Epithelial cell of prostate (primary cell): ENCODE results near the gene TXNDC16.
A peak's percentile ranks its signal among the peaks of the same experiment; 100 is the strongest.

Experiments
- DNase-seq: peaks from one replicate; pipeline ENCODE4 v3.0.0-alpha.2; 2011; ENCODE audit warnings: low read depth, low spot score
- H3K27ac ChIP-seq: fragments of 450-650 bp; 2 replicates; pipeline ENCODE4 v1.5.1; 2017; ENCODE audit warnings: mild to moderate bottlenecking

Gene TXNDC16

DNA sequence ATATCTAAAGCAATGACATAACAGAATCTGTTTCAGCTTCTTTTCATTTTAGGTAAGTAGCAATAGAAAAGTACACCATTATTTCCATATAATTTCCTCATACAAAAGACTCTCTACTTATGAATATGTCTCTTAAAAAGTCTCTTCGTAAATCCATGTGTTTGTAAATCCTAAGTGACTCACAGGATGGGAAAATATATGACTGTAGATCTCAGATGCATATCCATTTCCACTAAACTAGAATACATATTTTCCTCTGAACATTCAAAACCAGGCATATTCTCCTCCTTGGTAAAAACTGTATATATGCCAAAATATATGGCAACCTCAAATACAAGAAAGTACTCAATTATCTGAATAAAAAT is 93.6 kb downstream of the TXNDC16 start:
- DNase-seq, result no peak

DNA sequence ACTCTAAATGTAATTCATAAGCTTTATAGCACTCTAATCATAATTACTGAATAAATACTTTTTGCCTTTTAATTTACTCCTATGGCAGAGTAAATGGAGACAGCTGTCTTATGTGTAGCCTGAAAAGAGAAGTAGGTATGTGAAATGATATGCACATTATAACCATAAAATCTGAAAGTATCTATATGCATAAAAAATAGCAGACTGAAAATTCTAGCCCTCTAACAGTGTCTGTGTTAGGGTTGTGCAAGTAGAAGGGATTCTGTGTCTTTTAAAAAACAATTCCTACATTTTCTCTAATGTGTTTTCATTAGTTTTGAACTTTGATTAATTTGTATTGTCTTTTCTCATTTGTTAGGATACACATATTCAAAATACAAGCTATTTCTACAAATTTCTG is 94.9 kb downstream of the TXNDC16 start:
- peak overlapping the region; percentile 61 for H3K27ac ChIP-seq
- DNase-seq, result no peak

More for the DNA sequence above, 93.6 kb downstream of the TXNDC16 start:
- peak overlapping the region; percentile 61 for H3K27ac ChIP-seq

DNA sequence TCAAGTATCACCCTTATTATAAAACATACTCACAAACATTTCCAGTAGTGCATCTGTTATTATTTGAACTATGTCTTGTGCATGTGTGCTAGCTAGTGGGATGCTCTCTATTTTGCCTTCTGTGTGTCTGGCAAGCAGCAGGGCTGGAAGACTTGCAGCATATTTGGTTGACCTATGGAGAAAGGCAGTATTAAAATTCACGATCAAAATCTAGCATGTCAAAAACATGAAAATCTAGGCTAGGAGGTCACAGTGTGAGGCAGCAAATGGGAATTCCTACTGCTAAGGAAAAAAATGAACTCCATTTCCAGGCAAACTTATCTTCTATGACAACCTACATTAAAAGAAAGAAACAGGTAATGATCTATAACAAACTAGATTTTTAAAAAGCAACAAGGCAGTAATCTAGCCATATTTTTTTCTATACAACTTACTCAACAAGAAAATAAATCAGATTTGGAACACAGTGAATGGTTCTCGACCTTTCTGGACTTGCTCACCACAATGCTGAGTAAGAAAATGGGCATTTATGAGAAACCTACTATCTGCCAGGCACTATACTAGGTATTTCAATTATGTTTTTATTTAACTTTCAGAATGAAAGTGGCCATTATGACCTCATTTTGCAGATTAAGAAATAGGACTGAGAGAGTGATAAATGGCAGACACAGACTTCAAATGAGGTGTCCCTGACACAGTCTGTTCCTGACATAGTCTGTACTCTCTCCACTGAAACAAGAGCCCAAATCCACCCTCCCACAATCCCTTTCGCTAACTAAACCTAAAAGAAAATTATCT is 96.8 kb downstream of the TXNDC16 start:
- peak overlapping the region; percentile 8 for H3K27ac ChIP-seq
- DNase-seq, result no peak

- no peak overlapping the region for H3K27ac ChIP-seq
- no peak for DNase-seq
Observed at GRCh38 chr14:52447236-52447635, 105.1 kb downstream of the TXNDC16 start.

DNA sequence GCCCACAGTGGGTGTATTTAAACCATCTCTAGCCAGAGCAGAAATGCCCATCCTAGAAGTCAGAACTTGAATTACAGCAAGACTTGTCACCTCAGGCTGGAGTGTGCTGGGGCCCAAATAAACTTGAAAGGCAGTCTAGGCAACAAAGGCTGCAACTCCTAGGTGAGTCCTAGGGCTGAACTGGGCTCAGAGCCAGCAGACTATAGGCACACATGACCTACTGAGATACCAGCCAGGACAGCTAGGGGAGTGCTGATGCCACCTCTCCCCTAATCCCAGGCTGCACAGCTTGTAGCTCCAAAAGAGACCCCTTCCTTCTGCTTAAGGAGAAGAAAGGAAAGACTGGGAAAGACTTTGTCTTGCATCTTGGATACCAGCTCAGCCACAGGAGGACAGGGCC is 106.0 kb downstream of the TXNDC16 start:
- no peak overlapping the region for H3K27ac ChIP-seq
- no peak for DNase-seq

GRCh38 chr14:52443506-52443905 is 108.8 kb downstream of the TXNDC16 start:
- H3K27ac ChIP-seq, result no peak overlapping the region
- DNase-seq, result no peak

DNA sequence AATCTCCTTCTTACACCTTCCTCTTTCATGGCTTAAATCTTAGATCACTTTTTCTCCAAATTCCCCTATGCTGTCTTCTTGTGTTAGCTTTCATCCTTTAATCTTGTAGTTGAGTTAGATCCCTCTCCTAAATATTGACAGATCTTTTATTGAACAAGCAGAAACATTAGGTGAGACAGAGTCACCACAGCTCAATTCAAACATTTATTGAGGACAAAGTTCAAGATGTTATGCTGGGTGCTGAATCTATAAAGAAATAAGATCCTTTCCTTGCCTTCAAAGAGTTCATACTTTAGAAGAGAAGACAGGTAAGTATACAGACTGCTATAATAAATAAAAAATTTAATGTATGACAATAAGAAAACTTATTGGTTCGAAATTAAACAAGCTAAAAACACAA is 109.7 kb downstream of the TXNDC16 start:
- no peak for DNase-seq

DNA sequence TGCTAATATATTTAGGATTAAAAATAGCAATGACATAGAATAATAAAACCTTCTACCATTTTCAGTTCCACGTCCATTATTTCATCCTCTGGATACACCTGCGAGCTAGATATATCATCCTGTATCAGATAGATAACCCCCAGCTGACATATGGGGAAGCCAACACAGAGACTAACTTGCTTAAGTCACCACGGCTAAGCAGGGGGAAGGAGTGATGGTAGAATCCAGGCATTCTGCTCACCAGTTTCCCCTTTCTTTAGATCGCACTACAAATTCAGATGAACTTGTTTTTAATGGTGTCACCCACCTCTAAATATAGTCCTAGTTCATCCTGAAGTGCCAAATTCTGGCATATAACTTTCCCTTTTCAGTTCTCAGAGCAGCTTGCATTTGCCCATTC is 110.1 kb downstream of the TXNDC16 start:
- no peak for DNase-seq
- H3K27ac ChIP-seq, result no peak overlapping the region

More for the DNA sequence above, 109.7 kb downstream of the TXNDC16 start:
- H3K27ac ChIP-seq, result no peak overlapping the region

GRCh38 chr14:52439476-52439875 is 112.8 kb downstream of the TXNDC16 start:
- H3K27ac ChIP-seq, result no peak overlapping the region
- no peak for DNase-seq

DNA sequence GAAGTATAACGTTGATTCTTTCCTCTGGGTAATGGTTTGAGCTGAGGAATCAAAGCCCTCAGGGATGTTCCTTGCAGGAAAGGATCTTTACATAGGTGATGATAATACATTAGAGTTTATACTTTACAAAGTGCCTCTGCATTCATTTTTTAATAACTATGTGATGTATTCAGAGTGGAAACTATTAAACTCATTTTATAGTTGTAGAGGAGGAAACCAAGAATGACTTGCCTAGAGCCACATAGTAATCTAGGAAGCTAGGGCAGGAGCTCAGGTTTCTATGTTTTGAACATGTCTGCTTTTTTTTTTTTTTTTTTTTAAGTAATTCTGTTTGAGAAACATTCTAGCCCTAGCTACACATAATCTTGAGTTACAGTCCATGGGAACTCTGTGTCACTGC is 117.3 kb downstream of the TXNDC16 start:
- DNase-seq, result no peak
- no peak overlapping the region for H3K27ac ChIP-seq

GRCh38 chr14:52430474-52430873 is 121.8 kb downstream of the TXNDC16 start:
- DNase-seq, result no peak
- no peak overlapping the region for H3K27ac ChIP-seq

DNA sequence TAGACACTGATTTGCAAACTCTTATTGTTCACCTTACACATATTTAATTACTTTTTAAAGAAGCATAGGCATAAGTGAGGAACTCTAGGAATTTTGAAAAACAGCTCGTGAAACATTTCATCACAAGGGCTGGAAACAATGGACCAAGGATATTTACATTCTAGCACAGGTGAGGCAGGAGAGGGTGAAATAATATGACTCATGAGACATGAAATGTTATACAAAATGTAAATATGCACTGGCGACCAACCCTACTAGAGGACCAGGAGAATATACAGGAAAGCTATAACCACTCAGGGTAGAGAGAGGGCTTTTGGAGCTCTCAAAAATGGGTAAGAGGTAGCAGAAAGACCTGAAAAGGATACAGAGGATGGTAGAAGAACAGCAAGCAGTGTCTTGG is 122.9 kb downstream of the TXNDC16 start:
- no peak overlapping the region for H3K27ac ChIP-seq
- DNase-seq, result no peak

DNA sequence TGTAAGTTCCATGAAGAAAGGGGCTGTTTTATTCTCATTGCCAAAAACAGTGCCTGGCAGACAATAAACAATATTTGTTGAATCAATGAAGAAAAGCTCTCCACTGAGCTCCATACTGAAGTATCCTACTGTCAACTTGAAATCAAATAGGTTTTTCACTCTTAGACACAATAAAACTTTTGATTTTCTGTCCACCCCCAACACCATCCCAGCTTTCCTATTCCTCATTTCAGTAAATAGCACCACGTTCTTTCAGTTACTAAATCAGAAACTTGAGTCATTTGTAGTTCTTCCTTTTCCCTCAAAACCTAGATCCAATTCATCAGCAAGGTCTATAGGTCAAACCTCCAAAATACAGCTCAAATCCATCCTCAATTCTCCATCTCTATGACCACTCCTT is 124.8 kb downstream of the TXNDC16 start:
- H3K27ac ChIP-seq, result no peak overlapping the region
- no peak for DNase-seq

GRCh38 chr14:52422650-52423356 is 129.5 kb downstream of the TXNDC16 start:
- DNase-seq, result no peak
- H3K27ac ChIP-seq, result no peak overlapping the region

DNA sequence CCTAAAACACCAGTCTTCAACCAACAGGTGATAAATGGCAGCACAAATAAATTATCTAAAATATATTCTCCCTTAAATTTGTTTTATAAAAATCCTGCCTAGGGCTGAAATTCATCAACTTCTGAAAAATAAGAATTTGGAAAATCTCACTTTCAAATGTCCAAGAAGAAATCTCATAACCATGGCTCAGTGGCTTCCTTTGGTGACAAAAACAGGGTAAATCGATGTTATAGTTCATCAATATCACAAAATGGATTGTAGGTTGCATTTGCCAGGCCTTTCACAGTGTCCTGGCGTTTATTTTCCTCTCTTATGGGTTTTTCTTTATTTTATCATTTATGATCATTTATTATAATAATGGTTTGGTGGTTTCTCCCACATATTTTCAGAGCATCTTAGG is 135.2 kb downstream of the TXNDC16 start:
- DNase-seq, result no peak
- no peak overlapping the region for H3K27ac ChIP-seq

GRCh38 chr14:52413729-52414408 is 138.4 kb downstream of the TXNDC16 start:
- DNase-seq, result peak; percentile 24
- no peak overlapping the region for H3K27ac ChIP-seq

- no peak overlapping the region for H3K27ac ChIP-seq
- no peak for DNase-seq
Observed at GRCh38 chr14:52412426-52412825, 139.9 kb downstream of the TXNDC16 start.

DNA sequence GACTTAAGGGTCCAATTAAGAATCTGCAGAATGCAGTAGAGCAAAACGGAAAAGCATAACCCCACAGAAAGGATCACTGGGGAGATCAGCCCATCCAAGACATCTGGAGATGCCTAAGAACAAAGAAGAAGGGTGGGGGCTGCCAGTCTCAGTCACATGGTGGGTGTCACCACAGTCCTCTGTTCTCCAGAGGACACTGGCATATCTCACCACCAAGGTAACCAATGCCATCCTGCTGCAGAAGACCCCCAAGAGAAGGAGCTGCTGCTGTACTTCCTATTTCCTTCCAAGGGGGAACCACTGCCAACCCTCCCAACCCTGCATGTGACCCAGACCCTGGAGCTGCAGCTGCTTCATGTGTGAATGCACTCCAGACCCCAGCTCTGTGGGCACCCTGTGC is 147.0 kb downstream of the TXNDC16 start:
- no peak for DNase-seq
- no peak overlapping the region for H3K27ac ChIP-seq

DNA sequence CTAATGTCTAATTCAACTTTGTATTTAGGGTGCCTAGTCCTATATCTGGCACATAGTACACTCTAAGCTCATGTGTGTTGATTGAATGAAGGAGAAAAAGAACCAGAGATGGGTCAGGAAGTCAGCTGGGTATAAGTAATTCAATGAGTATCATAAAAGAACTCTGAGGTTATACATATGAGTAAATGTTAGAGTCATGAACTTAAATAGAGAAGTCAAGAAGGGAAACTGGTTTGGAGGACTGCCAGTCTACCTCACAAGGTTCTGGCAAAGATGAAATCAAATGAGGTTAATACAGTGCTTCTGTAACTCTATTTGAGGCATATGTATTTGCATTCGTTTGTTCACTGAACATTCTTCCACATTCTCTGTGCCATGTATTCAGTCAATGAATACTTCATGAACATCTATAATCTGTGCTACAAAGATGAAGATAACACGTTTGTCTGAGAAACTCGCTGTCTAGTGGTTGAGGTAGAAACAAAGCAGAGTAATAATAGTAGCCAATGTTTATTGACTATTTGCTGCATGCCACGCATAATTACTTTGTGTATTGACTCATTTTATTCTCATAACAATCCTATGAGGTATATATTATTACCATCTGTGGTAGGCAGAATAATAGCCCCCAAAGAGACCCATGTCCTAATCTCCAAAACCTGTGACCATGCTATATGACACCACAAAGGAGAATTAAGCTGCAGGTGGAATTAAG is 149.3 kb downstream of the TXNDC16 start:
- peak; percentile 27 for DNase-seq
- H3K27ac ChIP-seq, result no peak overlapping the region

- H3K27ac ChIP-seq, result no peak overlapping the region
- DNase-seq, result no peak
Observed at GRCh38 chr14:52400846-52401245, 151.5 kb downstream of the TXNDC16 start.
